H1 (cell line): ENCODE measurements around the gene STH. TPM values are rescaled to one million over a fixed set of nuclear protein-coding genes. Genes with fewer than 3 reads are reported as not detected.

ENCODE experiments used
- CTCF ChIA-PET: fragments of 300-600 bp; sonication (Branson Sonifier 250); formaldehyde crosslinking; loops from one replicate; lab custom pipeline; 2021; ENCODE audit not compliant: partially characterized antibody; lab: Charles Lee
- POLR2A ChIA-PET: fragments of 300-600 bp; sonication (Branson Sonifier 250); formaldehyde crosslinking; loops from one replicate; lab custom pipeline; 2021; ENCODE audit warnings: inconsistent platforms; ENCODE audit not compliant: partially characterized antibody; lab: Charles Lee
- DNase-seq, 2 experiments: peaks; one replicate each; pipeline versions ENCODE4 v3.0.0 to v3.0.0-alpha.2; 2010 to 2022; ENCODE audit warnings: low spot score in 2 of 2, low read depth in 1 of 2, mixed read lengths in 1 of 2
- FAIRE-seq: peaks from 2 replicates; lab custom pipeline; 2011; peaks lifted over from hg19 to GRCh38; lab: Jason Lieb, UNC
- H2AFZ ChIP-seq: 2 replicates; pipeline ENCODE4 v1.8.1; 2012; ENCODE audit warnings: low read length, inconsistent platforms
- H2AK5ac ChIP-seq: 2 replicates; pipeline ENCODE4 v1.6.1; 2013; ENCODE audit warnings: low read depth, low read length
- H2BK120ac ChIP-seq: replicated peaks from 2 replicates; pipeline ENCODE3; 2013; ENCODE audit warnings: low read depth, low read length, inconsistent platforms
- H2BK12ac ChIP-seq: 2 replicates; pipeline ENCODE4 v1.6.1; 2013; ENCODE audit warnings: low read depth, low read length
- H2BK15ac ChIP-seq: 2 replicates; pipeline ENCODE4 v1.6.1; 2013; ENCODE audit warnings: low read length
- H2BK20ac ChIP-seq: 2 replicates; pipeline ENCODE4 v1.6.1; 2013; ENCODE audit warnings: low read length
- H2BK5ac ChIP-seq: 2 replicates; pipeline ENCODE4 v1.6.1; 2013; ENCODE audit warnings: low read depth, low read length
- H3K14ac ChIP-seq: 2 replicates; pipeline ENCODE4 v1.6.1; 2013; ENCODE audit warnings: inconsistent platforms; ENCODE audit not compliant: insufficient read length
- H3K18ac ChIP-seq: 2 replicates; pipeline ENCODE4 v1.6.1; 2013; ENCODE audit warnings: low read length; ENCODE audit errors: extremely low read depth
- H3K23ac ChIP-seq: 2 replicates; pipeline ENCODE4 v1.6.1; 2013; ENCODE audit warnings: inconsistent platforms; ENCODE audit not compliant: insufficient read length
- H3K23me2 ChIP-seq: 2 replicates; pipeline ENCODE4 v1.6.1; 2013; ENCODE audit warnings: low read depth, low read length
- H3K27ac ChIP-seq: 2 replicates; pipeline ENCODE4 v1.6.1; 2011; ENCODE audit warnings: low read depth, low read length, inconsistent platforms
- H3K27me3 ChIP-seq, 4 experiments: replicated peaks in 1 of 4; 1 replicate in 1 of 4; 2 replicates in 3 of 4; pipeline versions ENCODE4 v1.6.1 to v1.8.1; 2011 to 2013; ENCODE audit warnings: low read length in 3 of 4, mild to moderate bottlenecking in 3 of 4, inconsistent platforms in 2 of 4, mixed read lengths in 2 of 4, moderate library complexity in 1 of 4; ENCODE audit not compliant: control insufficient read depth in 3 of 4, insufficient read depth in 3 of 4; ENCODE audit errors: extremely low read depth in 1 of 4
- H3K36me3 ChIP-seq, 4 experiments: 2 replicates each; pipeline versions ENCODE4 v1.6.1 to v1.8.1; 2011 to 2013; ENCODE audit warnings: mild to moderate bottlenecking in 4 of 4, low read length in 3 of 4, moderate library complexity in 2 of 4, control low read depth in 1 of 4, inconsistent platforms in 1 of 4; ENCODE audit not compliant: insufficient read depth in 4 of 4, control insufficient read depth in 2 of 4
- H3K4ac ChIP-seq: replicated peaks from 2 replicates; pipeline ENCODE3; 2013; ENCODE audit warnings: low read length, low read depth, mixed read lengths, inconsistent platforms; ENCODE audit not compliant: insufficient read length
- H3K4me1 ChIP-seq, 4 experiments: replicated peaks in 1 of 4; 1 replicate in 1 of 4; 2 replicates in 3 of 4; pipeline versions ENCODE4 v1.6.1 to v1.8.1; 2011 to 2013; ENCODE audit warnings: low read length in 3 of 4, inconsistent platforms in 2 of 4, mixed read lengths in 1 of 4; ENCODE audit not compliant: insufficient read depth in 4 of 4, control insufficient read depth in 3 of 4
- H3K4me2 ChIP-seq, 2 experiments: 2 replicates each; pipeline versions ENCODE4 v1.6.1 to v1.8.1; 2011 to 2013; ENCODE audit warnings: low read depth in 2 of 2, low read length in 2 of 2, control low read depth in 1 of 2, inconsistent platforms in 1 of 2, mild to moderate bottlenecking in 1 of 2; ENCODE audit not compliant: insufficient read depth in 1 of 2
- H3K4me3 ChIP-seq, 4 experiments: fragments of 200-600, 300-600 bp in 1 of 4; sonication (generic), shearing (Covaris generic), sonication (Bioruptor Twin) in 1 of 4; 2 replicates each; pipeline versions ENCODE4 v1.5.1 to v1.8.1; 2011 to 2016; ENCODE audit warnings: low read length in 4 of 4, low read depth in 3 of 4, control low read depth in 2 of 4, inconsistent platforms in 2 of 4, mild to moderate bottlenecking in 2 of 4, mixed read lengths in 1 of 4, moderate library complexity in 1 of 4; ENCODE audit not compliant: insufficient read depth in 2 of 4; ENCODE audit errors: extremely low read depth in 1 of 4
- H3K56ac ChIP-seq: replicated peaks from 2 replicates; pipeline ENCODE3; 2013; ENCODE audit warnings: low read depth, mild to moderate bottlenecking, mixed read lengths, low read length, inconsistent platforms; ENCODE audit not compliant: insufficient read length
- H3K79me1 ChIP-seq: 2 replicates; pipeline ENCODE4 v1.6.1; 2013; ENCODE audit warnings: low read depth, low read length, control low read depth
- H3K79me2 ChIP-seq, 2 experiments: 2 replicates each; pipeline versions ENCODE4 v1.6.1 to v1.8.1; 2012 to 2013; ENCODE audit warnings: low read length in 2 of 2, mild to moderate bottlenecking in 2 of 2, inconsistent platforms in 1 of 2; ENCODE audit not compliant: insufficient read depth in 2 of 2, control insufficient read depth in 1 of 2
- H3K9ac ChIP-seq, 4 experiments: replicated peaks in 1 of 4; 1 replicate in 1 of 4; 2 replicates in 3 of 4; pipeline versions ENCODE4 v1.6.1 to v1.8.1; 2011 to 2013; ENCODE audit warnings: low read depth in 3 of 4, low read length in 3 of 4, control low read depth in 2 of 4, mild to moderate bottlenecking in 2 of 4, moderate library complexity in 2 of 4, inconsistent platforms in 1 of 4; ENCODE audit errors: extremely low read depth in 1 of 4
- H3K9me3 ChIP-seq, 2 experiments: 2 replicates each; pipeline versions ENCODE4 v1.6.1 to v1.8.1; 2012 to 2013; ENCODE audit warnings: mild to moderate bottlenecking in 2 of 2, moderate library complexity in 2 of 2, control low read depth in 1 of 2, inconsistent platforms in 1 of 2, low read depth in 1 of 2, low read length in 1 of 2, mixed read lengths in 1 of 2; ENCODE audit not compliant: insufficient read depth in 2 of 2
- H4K20me1 ChIP-seq, 2 experiments: replicated peaks in 1 of 2; 2 replicates each; pipeline versions ENCODE3 to v1.8.1; 2011 to 2013; ENCODE audit warnings: inconsistent platforms in 2 of 2, low read length in 2 of 2, mild to moderate bottlenecking in 1 of 2; ENCODE audit not compliant: insufficient read depth in 2 of 2, control insufficient read depth in 1 of 2
- H4K5ac ChIP-seq: 2 replicates; pipeline ENCODE4 v1.6.1; 2013; ENCODE audit warnings: low read length, low read depth, mixed read lengths, inconsistent platforms; ENCODE audit not compliant: insufficient read length
- H4K8ac ChIP-seq: 2 replicates; pipeline ENCODE4 v1.8.0; 2013; ENCODE audit warnings: mild to moderate bottlenecking, moderate library complexity, low read length, inconsistent platforms; ENCODE audit not compliant: insufficient read depth; ENCODE audit errors: extremely low read depth
- H4K91ac ChIP-seq: replicated peaks from 2 replicates; pipeline ENCODE3; 2013; ENCODE audit warnings: low read length, mixed read lengths, inconsistent platforms; ENCODE audit not compliant: insufficient read length
- E2F6 ChIP-seq: IDR thresholded peaks from 2 replicates; pipeline ENCODE4 v1.6.1; 2012; ENCODE audit warnings: inconsistent platforms
- EP300 ChIP-seq, 2 experiments: IDR thresholded peaks; 1 replicate in 1 of 2; 2 replicates in 1 of 2; pipeline ENCODE4 v1.6.1; 2011 to 2012; ENCODE audit warnings: low read depth in 2 of 2, low read length in 2 of 2, mild to moderate bottlenecking in 2 of 2, borderline replicate concordance in 1 of 2, inconsistent platforms in 1 of 2, moderate library complexity in 1 of 2
- POU5F1 ChIP-seq: IDR thresholded peaks from 2 replicates; pipeline ENCODE4 v1.6.1; 2011; ENCODE audit warnings: low read depth, mild to moderate bottlenecking, low read length, moderate library complexity
- WGBS, 2 experiments: shearing (Covaris generic) in 1 of 2; methylation state at CpG; one replicate each; pipeline versions ENCODE4 v1.1.6 to v1.1.7; 2013 to 2015; ENCODE audit warnings: low lambda C conversion rate in 2 of 2, mixed read lengths in 2 of 2, inconsistent platforms in 1 of 2, low coverage in 1 of 2, missing lambda C conversion rate in 1 of 2; ENCODE audit not compliant: insufficient replicate concordance in 2 of 2, insufficient coverage in 1 of 2, insufficient read length in 1 of 2; ENCODE audit errors: extremely low coverage in 1 of 2, missing lambda C conversion rate in 1 of 2; 5-methylcytosine and 5-hydroxymethylcytosine counted together
- polyA plus RNA-seq, 7 experiments: library from polyadenylated mRNA; depleted of rRNA in 3 of 7; stranded (reverse) in 5 of 7; unstranded in 2 of 7; fragments of >200 nt in 5 of 7; fragments of 200-250 nt in 2 of 7; gene quantifications; 1 replicate in 5 of 7; 2 replicates in 1 of 7; 4 replicates in 1 of 7; pipeline versions ENCODE4 v1.2.1 to v1.2.3, GENCODE V29; 2011 to 2013; ENCODE audit warnings: missing spikeins in 2 of 7, mixed read lengths in 2 of 7
- total RNA-seq: library from RNA; stranded (reverse); fragmentation: NEBNext Ultra II Directional; extraction: Animal tissue kit (Norgen Biotek cat#: 25700); gene quantifications from 2 replicates; pipeline ENCODE4 v1.2.1, GENCODE V29; 2021

STH gene
- total and polyA plus RNA-seq, 2 of the 8 experiments (the other 6 are each of a cell fraction or from before 2014, with no cell fraction given): not detected

GRCh38 chr17:46008591-46008990, 9.5 kb downstream of the STH start:
- Histone ChIP-seq H3K79me1 (no peaks in the 10 kb centered on the region; the same call in 1 of the 2 replicates), H3K4ac (no peak overlapping the region), H3K9me3 (no peaks in the 10 kb centered on the region), H3K4me2 (no peak overlapping the region), H2BK5ac (no peak overlapping the region), H4K5ac (no peak overlapping the region), H2BK12ac (no peak overlapping the region), H2BK120ac (no peak overlapping the region), H4K8ac (no peak overlapping the region), H3K4me1 (no peaks in the 10 kb centered on the region), H3K27me3 (no peaks in the 10 kb centered on the region), H3K18ac (no peak overlapping the region), H3K56ac (no peak overlapping the region), H3K79me2 (no peaks in the 10 kb centered on the region), H4K20me1 (no peaks in the 10 kb centered on the region), H3K27ac (no peak overlapping the region), H3K14ac (no peak overlapping the region), H3K4me3 (no peak overlapping the region), H2AFZ (no peak overlapping the region), H4K91ac (no peak overlapping the region), H3K36me3 (no peaks in the 10 kb centered on the region), H2BK15ac (no peak overlapping the region), H2BK20ac (no peak overlapping the region), H3K23ac (no peak overlapping the region), H2AK5ac (no peak overlapping the region), H3K23me2 (peaks cover 2% of the 10 kb centered on the region; the same call in 1 of the 2 replicates), H3K9ac (no peak overlapping the region)
- CTCF ChIA-PET: interaction anchor here (0.9 to 1.2 kb wide), 2 partner anchors 10 to 13 kb away, joined by 3 read pairs; no protein-coding TSS in a partner anchor
- FAIRE-seq (no peak), DNase-seq (no peak)
- POLR2A ChIA-PET: no interaction called here
- 96% methylated on average over 9 of the region's 9 CpGs; no CpG with 5 or more reads in 1 of the 2 experiments for WGBS, 2 experiments
- TF ChIP-seq E2F6 (no peak), EP300 (IDR thresholded peaks at IDR 0.05; ENCODE audit: borderline replicate concordance in 1 of 2, low read depth in 2 of 2, low read length in 2 of 2) (no peak), POU5F1 (no peak)
